Activated CD8-positive, alpha-beta memory T cell treated with anti-CD3 and anti-CD28 coated beads, Interleukin-2, amount 50 U/mL, for 48 hours (primary cell): ENCODE results near the gene OR10P1.
"Not testable (repeated sequence)": the region's sequence is repeated elsewhere in the genome, so short reads cannot be mapped to it uniquely, and the experiment has no call there.

Experiments
- DNase-seq: peaks from one replicate; pipeline ENCODE4 v3.0.0-alpha.2; 2020

Gene OR10P1

GRCh38 chr12:55636853-55637252, at the start of gene OR10P1:
Gene OR10P1 (plus strand): TSS chr12:55636892. CDS start chr12:55636892, 0 bp downstream.
- no peak for DNase-seq

- DNase-seq = not testable (repeated sequence)
These were observed 46.5 kb upstream of the OR10P1 start for GRCh38 chr12:55590152-55590551.

- DNase-seq = no peak
These were observed 28.7 kb upstream of the OR10P1 start for GRCh38 chr12:55607821-55608594.

GRCh38 chr12:55610598-55610997, 26.1 kb upstream of the OR10P1 start:
- DNase-seq = no peak

- DNase-seq = no peak
These were observed 24.0 kb upstream of the OR10P1 start for GRCh38 chr12:55612646-55613045.

GRCh38 chr12:55614764-55615163, 21.9 kb upstream of the OR10P1 start:
- DNase-seq = no peak

GRCh38 chr12:55619354-55620138, 17.1 kb upstream of the OR10P1 start:
- DNase-seq = no peak

- DNase-seq = no peak
These were observed 12.6 kb upstream of the OR10P1 start for GRCh38 chr12:55624056-55624455.

- no peak for DNase-seq
These were observed 10.5 kb upstream of the OR10P1 start for GRCh38 chr12:55626154-55626553.

GRCh38 chr12:55629058-55629841, 7.4 kb upstream of the OR10P1 start:
- DNase-seq = no peak

- no peak for DNase-seq
These were observed 5.6 kb upstream of the OR10P1 start for GRCh38 chr12:55631056-55631455.

GRCh38 chr12:55631733-55632132, 5.0 kb upstream of the OR10P1 start:
- no peak for DNase-seq

- no peak for DNase-seq
These were observed 3.5 kb upstream of the OR10P1 start for GRCh38 chr12:55633151-55633550.

GRCh38 chr12:55636116-55636655, 506 bp upstream of the OR10P1 start:
- no peak for DNase-seq

GRCh38 chr12:55637467-55637866, 775 bp downstream of the OR10P1 start:
- DNase-seq = no peak

- DNase-seq = no peak
These were observed 4.9 kb downstream of the OR10P1 start for GRCh38 chr12:55641595-55641994.

- no peak for DNase-seq
These were observed 5.6 kb downstream of the OR10P1 start for GRCh38 chr12:55642267-55642666.

- no peak for DNase-seq
These were observed 6.0 kb downstream of the OR10P1 start for GRCh38 chr12:55642669-55643068.

- DNase-seq = no peak
These were observed 7.9 kb downstream of the OR10P1 start for GRCh38 chr12:55644591-55644990.

GRCh38 chr12:55647027-55647426, 10.3 kb downstream of the OR10P1 start:
- DNase-seq = no peak

- not testable (repeated sequence) for DNase-seq
These were observed 14.1 kb downstream of the OR10P1 start for GRCh38 chr12:55650620-55651298.

GRCh38 chr12:55651299-55651683, 14.6 kb downstream of the OR10P1 start:
- no peak for DNase-seq

GRCh38 chr12:55652352-55652751, 15.7 kb downstream of the OR10P1 start:
- DNase-seq = peak; percentile 51
